A673 (cell line): Measurements from ENCODE around the gene FXYD3. TPM values are rescaled to one million over a fixed set of nuclear protein-coding genes. Genes with fewer than 3 reads are reported as not detected.

ENCODE experiments used
- BruUV-seq: library from RNA; stranded (reverse); fragments of 400-500 nt; replicated peaks from 2 replicates; lab custom pipeline; 2021; lab: Mats Ljungman, UMichigan
- CTCF ChIA-PET: fragments of 300-600 bp; sonication (Branson Sonifier 250); formaldehyde crosslinking; loops from one replicate; lab custom pipeline; 2022; ENCODE audit warnings: antibody characterized with exemption; lab: Charles Lee
- POLR2A ChIA-PET: fragments of 300-600 bp; sonication (Branson Sonifier 250); formaldehyde crosslinking; loops from one replicate; lab custom pipeline; 2022; ENCODE audit warnings: antibody characterized with exemption; ENCODE audit not compliant: low non-redundant PET; lab: Charles Lee
- DNase-seq: peaks from one replicate; pipeline ENCODE4 v3.0.0-alpha.2; 2015; ENCODE audit warnings: low spot score
- H3K27ac ChIP-seq: fragments of 200-600 bp; sonication (generic); 2 replicates; pipeline ENCODE4 v1.5.1; 2016; ENCODE audit warnings: mixed run types, low read depth, mild to moderate bottlenecking, mixed read lengths, antibody characterized with exemption, low read length; ENCODE audit not compliant: poor library complexity, severe bottlenecking
- H3K27me3 ChIP-seq: fragments of 200-600 bp; sonication (generic); replicated peaks from 2 replicates; pipeline ENCODE4 v1.6.1; 2017; ENCODE audit warnings: mixed run types, low read depth, mild to moderate bottlenecking, mixed read lengths, antibody characterized with exemption, low read length; ENCODE audit not compliant: insufficient read depth, poor library complexity
- H3K36me3 ChIP-seq: fragments of 200-600 bp; sonication (generic); 2 replicates; pipeline ENCODE4 v1.6.1; 2016; ENCODE audit warnings: mixed run types, mild to moderate bottlenecking, mixed read lengths, antibody characterized with exemption, low read length; ENCODE audit not compliant: insufficient read depth, poor library complexity, severe bottlenecking
- H3K4me1 ChIP-seq: fragments of 200-600 bp; sonication (generic); 2 replicates; pipeline ENCODE4 v1.6.1; 2017; ENCODE audit warnings: mixed run types, mild to moderate bottlenecking, mixed read lengths, antibody characterized with exemption, low read length; ENCODE audit not compliant: insufficient read depth, poor library complexity, severe bottlenecking
- H3K4me3 ChIP-seq: fragments of 200-600 bp; sonication (generic); 2 replicates; pipeline ENCODE4 v1.5.1; 2016; ENCODE audit warnings: low read depth, mixed run types, mild to moderate bottlenecking, mixed read lengths, low read length; ENCODE audit not compliant: poor library complexity, severe bottlenecking
- H3K9me3 ChIP-seq: fragments of 200-600 bp; sonication (generic); 2 replicates; pipeline ENCODE4 v1.6.1; 2016; ENCODE audit warnings: mixed run types, low read depth, mild to moderate bottlenecking, mixed read lengths, antibody characterized with exemption, low read length; ENCODE audit not compliant: poor library complexity, severe bottlenecking
- EZH2 ChIP-seq: fragments of 200-600 bp; sonication (generic); IDR thresholded peaks from 2 replicates; pipeline ENCODE4 v1.6.1; 2017; ENCODE audit warnings: borderline replicate concordance, low read depth, mild to moderate bottlenecking, mixed read lengths, antibody characterized with exemption, low read length; ENCODE audit not compliant: poor library complexity, severe bottlenecking
- intact Hi-C: fragments of 100-400 bp; cut with micrococcal nuclease; formaldehyde crosslinking; loops from one replicate; pipeline ENCODE4 v1.10.0; 2022; ENCODE audit not compliant: unreplicated experiment
- total RNA-seq: library from RNA; stranded (reverse); gene quantifications from 2 replicates; pipeline ENCODE4 v1.2.3, GENCODE V29; 2021
- TF ChIP-seq, protein P1 (sequence below): fragments of 300-800, 200-600 bp; sonication (generic); conservative IDR thresholded peaks from 2 replicates; pipeline ENCODE4 v1.5.1; 2017; ENCODE audit warnings: low read depth, mild to moderate bottlenecking, antibody characterized with exemption, low read length, moderate library complexity, mixed read lengths

The FXYD3 gene
- total RNA-seq, 1 experiment from 2014 or later: not detected

DNA sequence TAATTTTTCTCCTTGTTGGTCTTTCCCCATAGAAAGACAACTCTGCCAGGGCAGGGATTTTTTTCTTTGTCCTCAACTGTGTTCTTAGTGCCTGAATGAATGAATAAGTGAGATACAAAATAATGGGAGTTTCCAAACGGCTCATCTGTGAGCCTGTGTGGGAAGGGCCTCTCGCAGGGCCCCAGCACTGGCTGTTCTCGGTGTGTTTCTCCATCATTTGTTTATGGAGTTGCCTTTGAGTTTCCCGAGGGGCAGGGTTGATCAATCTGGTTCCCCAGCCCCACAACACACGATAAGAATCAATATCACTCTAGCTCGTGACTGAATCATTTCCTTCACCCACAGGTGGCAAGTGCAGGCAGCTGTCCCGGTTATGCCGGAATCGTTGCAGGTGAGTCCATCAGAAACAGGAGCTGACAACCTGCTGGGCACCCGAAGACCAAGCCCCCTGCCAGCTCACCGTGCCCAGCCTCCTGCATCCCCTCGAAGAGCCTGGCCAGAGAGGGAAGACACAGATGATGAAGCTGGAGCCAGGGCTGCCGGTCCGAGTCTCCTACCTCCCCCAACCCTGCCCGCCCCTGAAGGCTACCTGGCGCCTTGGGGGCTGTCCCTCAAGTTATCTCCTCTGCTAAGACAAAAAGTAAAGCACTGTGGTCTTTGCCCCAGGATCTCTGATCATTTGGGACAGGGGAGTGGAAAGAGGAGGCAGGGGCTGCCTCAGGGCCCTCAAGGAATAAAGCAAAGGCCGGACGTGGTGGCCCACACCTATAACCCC, 53.8 kb downstream of the FXYD3 start:
- Histone ChIP-seq H3K27ac (no peak overlapping the region), H3K36me3 (no peaks in the 10 kb centered on the region), H3K27me3 (no peaks in the 10 kb centered on the region), H3K4me1 (no peaks in the 10 kb centered on the region), H3K4me3 (no peak overlapping the region), H3K9me3 (peaks cover 5% of the 10 kb centered on the region)
- POLR2A ChIA-PET: no interaction called here
- CTCF ChIA-PET: no interaction called here
- BruUV-seq: no TSS peak
- intact Hi-C loops: no loop called here
- TF ChIP-seq, protein P1, sequence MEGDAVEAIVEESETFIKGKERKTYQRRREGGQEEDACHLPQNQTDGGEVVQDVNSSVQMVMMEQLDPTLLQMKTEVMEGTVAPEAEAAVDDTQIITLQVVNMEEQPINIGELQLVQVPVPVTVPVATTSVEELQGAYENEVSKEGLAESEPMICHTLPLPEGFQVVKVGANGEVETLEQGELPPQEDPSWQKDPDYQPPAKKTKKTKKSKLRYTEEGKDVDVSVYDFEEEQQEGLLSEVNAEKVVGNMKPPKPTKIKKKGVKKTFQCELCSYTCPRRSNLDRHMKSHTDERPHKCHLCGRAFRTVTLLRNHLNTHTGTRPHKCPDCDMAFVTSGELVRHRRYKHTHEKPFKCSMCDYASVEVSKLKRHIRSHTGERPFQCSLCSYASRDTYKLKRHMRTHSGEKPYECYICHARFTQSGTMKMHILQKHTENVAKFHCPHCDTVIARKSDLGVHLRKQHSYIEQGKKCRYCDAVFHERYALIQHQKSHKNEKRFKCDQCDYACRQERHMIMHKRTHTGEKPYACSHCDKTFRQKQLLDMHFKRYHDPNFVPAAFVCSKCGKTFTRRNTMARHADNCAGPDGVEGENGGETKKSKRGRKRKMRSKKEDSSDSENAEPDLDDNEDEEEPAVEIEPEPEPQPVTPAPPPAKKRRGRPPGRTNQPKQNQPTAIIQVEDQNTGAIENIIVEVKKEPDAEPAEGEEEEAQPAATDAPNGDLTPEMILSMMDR: no peak
- no peak for TF ChIP-seq EZH2
- DNase-seq: no peak

DNA sequence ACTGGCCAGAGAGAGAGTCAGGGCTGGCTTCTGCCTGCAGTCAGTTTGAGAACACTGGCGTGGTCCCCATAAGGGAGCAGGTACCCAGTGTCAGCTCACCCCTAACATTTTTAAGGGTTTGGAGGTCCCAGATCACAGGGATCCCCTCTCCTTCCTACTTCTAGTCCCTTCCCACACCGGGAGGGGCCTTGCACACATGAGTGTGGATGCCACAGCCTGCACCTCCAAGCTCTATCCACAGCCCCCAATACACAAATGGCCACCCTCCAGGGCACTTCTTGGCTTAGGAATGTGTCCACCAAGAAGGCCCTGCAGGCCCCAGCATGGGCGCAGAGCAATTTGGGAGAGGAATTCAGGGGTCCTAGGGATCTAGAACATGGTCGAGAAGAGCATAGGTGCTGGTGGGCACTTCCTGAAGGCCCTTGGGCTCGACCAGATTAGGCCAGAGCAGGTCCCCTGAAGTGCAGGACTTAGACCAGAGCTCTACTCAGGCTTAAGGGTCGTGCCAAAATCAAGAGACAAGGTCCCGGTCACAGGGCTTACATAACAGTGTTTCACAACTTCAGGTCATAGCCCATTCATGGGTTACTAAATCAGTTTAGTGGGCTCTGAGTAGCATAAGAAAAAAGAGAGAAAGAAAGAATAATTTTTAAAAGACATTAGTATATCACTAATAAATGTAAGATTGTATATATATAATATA, 54.9 kb downstream of the FXYD3 start:
- Histone ChIP-seq H3K27me3 (no peaks in the 10 kb centered on the region), H3K27ac (no peak overlapping the region), H3K4me1 (no peaks in the 10 kb centered on the region), H3K36me3 (no peaks in the 10 kb centered on the region), H3K4me3 (no peak overlapping the region), H3K9me3 (peaks cover 4% of the 10 kb centered on the region)
- ChIA-PET POLR2A (interaction anchor here (0.5 kb wide), 1 partner anchor 10 kb away, joined by 3 read pairs; no protein-coding TSS in a partner anchor), CTCF (no interaction called here)
- TF ChIP-seq, protein P1: no peak
- no peak for TF ChIP-seq EZH2
- intact Hi-C loops: no loop called here
- BruUV-seq: no TSS peak
- no peak for DNase-seq

DNA sequence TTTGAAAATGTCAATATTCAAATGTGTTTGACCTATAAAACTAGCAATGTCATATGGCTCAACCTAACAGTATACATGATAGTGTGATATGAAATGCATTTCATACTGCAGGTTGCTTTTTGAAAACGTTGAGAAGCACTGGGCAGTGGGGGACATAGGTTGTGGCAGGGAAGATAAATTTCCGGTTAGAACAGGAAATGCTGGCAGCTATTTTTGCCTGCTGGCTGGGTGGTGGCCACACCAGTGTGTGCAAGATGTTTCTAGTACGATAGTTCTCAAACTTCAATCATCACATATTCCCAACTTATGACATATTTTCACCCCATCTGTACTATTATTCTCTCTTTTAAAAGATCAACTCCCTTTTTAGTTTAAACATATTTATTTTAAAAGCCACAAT, 56.1 kb downstream of the FXYD3 start:
- no TSS peak for BruUV-seq
- ChIA-PET POLR2A (no interaction called here), CTCF (no interaction called here)
- H3K36me3 ChIP-seq: no peaks in the 10 kb centered on the region
- H3K4me1 ChIP-seq: no peaks in the 10 kb centered on the region
- no peak overlapping the region for H3K4me3 ChIP-seq
- TF ChIP-seq, protein P1: no peak
- no peak for TF ChIP-seq EZH2
- H3K9me3 ChIP-seq: no peaks in the 10 kb centered on the region
- intact Hi-C loops: no loop called here
- no peaks in the 10 kb centered on the region for H3K27me3 ChIP-seq
- DNase-seq: no peak
- H3K27ac ChIP-seq: no peak overlapping the region

Other genes with a start within 250 kb of the FXYD3 start
- 5.0 and 5.2 TPM in 2 replicates for gene ZNF30, start 188.9 kb upstream of the FXYD3 start, total RNA-seq
- gene ZNF792, start 151.6 kb upstream of the FXYD3 start, total RNA-seq: 15.4 and 15.5 TPM in 2 replicates
- 87.3 and 101 TPM in 2 replicates for gene GRAMD1A, start 115.5 kb upstream of the FXYD3 start, total RNA-seq
- 2.0 and 2.3 TPM in 2 replicates for gene SCN1B, start 85.4 kb upstream of the FXYD3 start, total RNA-seq
- not detected in 2 replicates for gene HPN, start 74.1 kb upstream of the FXYD3 start, total RNA-seq
- not detected in 2 replicates for gene LGI4, start 19.2 kb downstream of the FXYD3 start, total RNA-seq
- gene FXYD1, start 23.0 kb downstream of the FXYD3 start, total RNA-seq: 0.98 TPM in 1 of 2 replicates, not detected in the other
- 0.56 and 0.85 TPM in 2 replicates for gene FXYD7, start 27.4 kb downstream of the FXYD3 start, total RNA-seq
- 12.7 and 13.6 TPM in 2 replicates for gene FXYD5, start 38.9 kb downstream of the FXYD3 start, total RNA-seq
- not detected in 2 replicates for gene FAM187B, start 112.9 kb downstream of the FXYD3 start, total RNA-seq
- gene LSR, start 133.2 kb downstream of the FXYD3 start, total RNA-seq: 1.9 and 2.9 TPM in 2 replicates
- gene USF2, start 153.1 kb downstream of the FXYD3 start, total RNA-seq: 82.0 and 90.8 TPM in 2 replicates
- gene HAMP, start 166.7 kb downstream of the FXYD3 start, total RNA-seq: 0.28 and 0.37 TPM in 2 replicates
- gene MAG, start 176.3 kb downstream of the FXYD3 start, total RNA-seq: not detected in 2 replicates
- not detected in 2 replicates for gene CD22, start 213.4 kb downstream of the FXYD3 start, total RNA-seq
- not detected in 2 replicates for gene FFAR1, start 232.1 kb downstream of the FXYD3 start, total RNA-seq
- gene FFAR3, start 242.6 kb downstream of the FXYD3 start, total RNA-seq: 0.15 TPM in 1 of 2 replicates, not detected in the other